Keratinocyte (primary cell): ENCODE data around the gene TUBB. TPM values are rescaled to one million over a fixed set of nuclear protein-coding genes. Genes with fewer than 3 reads are reported as not detected.

Experiments
- DNase-seq: peaks from one replicate; pipeline ENCODE4 v3.0.0-alpha.2; 2011; ENCODE audit warnings: low read depth, missing footprints, low spot score
- FAIRE-seq: peaks from 2 replicates; lab custom pipeline; 2011; peaks lifted over from hg19 to GRCh38; lab: Jason Lieb, UNC
- H2AFZ ChIP-seq: 2 replicates; pipeline ENCODE4 v1.6.0; 2012; ENCODE audit warnings: low read length, control low read depth, inconsistent platforms; ENCODE audit not compliant: control insufficient read depth
- H3K27ac ChIP-seq: 2 replicates; pipeline ENCODE4 v1.5.1; 2011; ENCODE audit warnings: low read length; ENCODE audit not compliant: control insufficient read depth, insufficient read depth
- H3K27me3 ChIP-seq: 3 replicates; pipeline ENCODE4 v1.6.0; 2011; ENCODE audit warnings: low read length; ENCODE audit not compliant: control insufficient read depth, insufficient read depth; ENCODE audit errors: extremely low read depth
- H3K36me3 ChIP-seq, 2 experiments: 2 replicates in 1 of 2; 3 replicates in 1 of 2; pipeline ENCODE4 v1.5.1; 2011; ENCODE audit warnings: low read length in 2 of 2, mild to moderate bottlenecking in 1 of 2; ENCODE audit not compliant: control insufficient read depth in 2 of 2, insufficient read depth in 2 of 2; ENCODE audit errors: extremely low read depth in 1 of 2
- H3K4me1 ChIP-seq: 3 replicates; pipeline ENCODE4 v1.5.1; 2011; ENCODE audit warnings: low read length; ENCODE audit not compliant: control insufficient read depth, insufficient read depth; ENCODE audit errors: extremely low read depth
- H3K4me2 ChIP-seq: 3 replicates; pipeline ENCODE4 v1.6.0; 2011; ENCODE audit warnings: low read depth, low read length; ENCODE audit not compliant: control insufficient read depth, insufficient read depth; ENCODE audit errors: extremely low read depth
- H3K4me3 ChIP-seq, 3 experiments: fragments of 200-600 bp in 1 of 3; sonication (generic) in 1 of 3; 2 replicates in 2 of 3; 3 replicates in 1 of 3; pipeline ENCODE4 v1.5.1; 2011 to 2016; ENCODE audit warnings: low read length in 3 of 3, mild to moderate bottlenecking in 3 of 3, control low read depth in 2 of 3, inconsistent platforms in 1 of 3, low read depth in 1 of 3, mixed read lengths in 1 of 3, mixed run types in 1 of 3, moderate library complexity in 1 of 3; ENCODE audit not compliant: control insufficient read depth in 2 of 3, insufficient read depth in 2 of 3; ENCODE audit errors: extremely low read depth in 1 of 3
- H3K79me2 ChIP-seq: 2 replicates; pipeline ENCODE4 v1.6.0; 2012; ENCODE audit warnings: low read length; ENCODE audit not compliant: control insufficient read depth, insufficient read depth
- H3K9ac ChIP-seq: 3 replicates; pipeline ENCODE4 v1.6.0; 2011; ENCODE audit warnings: low read length; ENCODE audit not compliant: control insufficient read depth, insufficient read depth; ENCODE audit errors: extremely low read depth
- H3K9me1 ChIP-seq: 3 replicates; pipeline ENCODE4 v1.6.0; 2011; ENCODE audit warnings: low read length; ENCODE audit not compliant: control insufficient read depth, insufficient read depth; ENCODE audit errors: extremely low read depth
- H3K9me3 ChIP-seq: 2 replicates; pipeline ENCODE4 v1.5.1; 2012; ENCODE audit warnings: low read depth, low read length; ENCODE audit not compliant: control insufficient read depth
- H4K20me1 ChIP-seq: 3 replicates; pipeline ENCODE4 v1.6.0; 2011; ENCODE audit warnings: low read length; ENCODE audit not compliant: control insufficient read depth, insufficient read depth; ENCODE audit errors: extremely low read depth
- EZH2 ChIP-seq: IDR thresholded peaks from one replicate; pipeline ENCODE4 v1.6.1; 2012; ENCODE audit warnings: inconsistent platforms, mild to moderate bottlenecking, low read length, moderate library complexity
- dilution Hi-C: fragments of 300-500 bp; cut with MboI; formaldehyde crosslinking; loops from one replicate; pipeline ENCODE4 v1.7.0; 2020; ENCODE audit warnings: low sequenced_read_pairs; ENCODE audit not compliant: extremely low pct_ligation_motif_present
- polyA plus RNA-seq, 5 experiments: library from polyadenylated mRNA; depleted of rRNA in 3 of 5; stranded (reverse) in 3 of 5; stranded (forward) in 1 of 5; unstranded in 1 of 5; fragments of >200 nt; gene quantifications; 1 replicate in 1 of 5; 2 replicates in 3 of 5; 3 replicates in 1 of 5; pipeline versions ENCODE4 v1.2.1 to v1.2.3, GENCODE V29; 2011 to 2012; ENCODE audit warnings: missing spikeins in 2 of 5, low read depth in 1 of 5, low replicate concordance in 1 of 5
- TF ChIP-seq, protein P1 (sequence below), 3 experiments: IDR thresholded peaks in 1 of 3; conservative IDR thresholded peaks in 1 of 3; optimal IDR thresholded peaks in 1 of 3; 2 replicates in 2 of 3; 3 replicates in 1 of 3; pipeline versions ENCODE3 to v1.5.1; 2011; ENCODE audit warnings: low read length in 3 of 3, mild to moderate bottlenecking in 3 of 3, moderate library complexity in 2 of 3, control low read depth in 1 of 3, inconsistent platforms in 1 of 3; ENCODE audit not compliant: insufficient read depth in 2 of 3; ENCODE audit errors: extremely low read depth in 1 of 3

Gene TUBB
- polyA plus RNA-seq, 1 donor (not counting 4 experiments of a cell fraction or from before 2014, with no cell fraction given), result 1,159 TPM

DNA sequence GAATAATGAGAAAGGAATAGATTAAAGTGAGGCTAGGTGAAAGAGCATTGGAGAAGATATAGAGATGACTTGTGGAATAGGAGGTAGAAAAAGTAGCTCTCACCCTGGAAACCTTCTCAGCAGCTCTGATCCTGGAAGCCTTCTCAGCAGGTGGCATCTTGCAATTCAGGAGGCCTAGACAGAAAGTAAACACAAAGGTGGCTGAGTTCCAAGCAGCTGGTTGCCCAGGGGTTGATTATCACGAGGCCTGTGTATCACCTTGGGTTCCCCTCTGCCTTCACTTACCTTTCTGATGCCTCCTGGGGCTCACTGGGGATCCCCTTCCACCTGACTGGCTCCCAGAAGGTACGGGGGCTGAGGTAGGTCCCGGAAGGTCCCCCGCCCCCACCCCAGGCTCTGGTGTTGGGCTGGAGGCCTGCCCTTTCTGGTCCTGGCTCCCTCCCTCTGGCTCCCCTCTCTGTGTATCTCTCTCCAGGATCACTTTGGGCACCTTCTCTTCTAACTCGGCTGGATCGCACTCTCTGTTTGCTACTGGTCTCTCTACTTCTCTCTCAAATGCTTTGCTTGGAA is 12.8 kb upstream of the TUBB start:
- H3K9me1 ChIP-seq, result no peaks in the 10 kb centered on the region
- no peak for DNase-seq
- TF ChIP-seq EZH2, result no peak
- TF ChIP-seq, protein P1, sequence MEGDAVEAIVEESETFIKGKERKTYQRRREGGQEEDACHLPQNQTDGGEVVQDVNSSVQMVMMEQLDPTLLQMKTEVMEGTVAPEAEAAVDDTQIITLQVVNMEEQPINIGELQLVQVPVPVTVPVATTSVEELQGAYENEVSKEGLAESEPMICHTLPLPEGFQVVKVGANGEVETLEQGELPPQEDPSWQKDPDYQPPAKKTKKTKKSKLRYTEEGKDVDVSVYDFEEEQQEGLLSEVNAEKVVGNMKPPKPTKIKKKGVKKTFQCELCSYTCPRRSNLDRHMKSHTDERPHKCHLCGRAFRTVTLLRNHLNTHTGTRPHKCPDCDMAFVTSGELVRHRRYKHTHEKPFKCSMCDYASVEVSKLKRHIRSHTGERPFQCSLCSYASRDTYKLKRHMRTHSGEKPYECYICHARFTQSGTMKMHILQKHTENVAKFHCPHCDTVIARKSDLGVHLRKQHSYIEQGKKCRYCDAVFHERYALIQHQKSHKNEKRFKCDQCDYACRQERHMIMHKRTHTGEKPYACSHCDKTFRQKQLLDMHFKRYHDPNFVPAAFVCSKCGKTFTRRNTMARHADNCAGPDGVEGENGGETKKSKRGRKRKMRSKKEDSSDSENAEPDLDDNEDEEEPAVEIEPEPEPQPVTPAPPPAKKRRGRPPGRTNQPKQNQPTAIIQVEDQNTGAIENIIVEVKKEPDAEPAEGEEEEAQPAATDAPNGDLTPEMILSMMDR (optimal IDR thresholded peaks at IDR 0.05 in 1 of 3, IDR thresholded peaks at IDR 0.05 in 1 of 3, conservative IDR thresholded peaks at IDR 0.05 in 1 of 3; ENCODE audit: extremely low read depth in 1 of 3, insufficient read depth in 2 of 3, low read length in 3 of 3), result no peak

DNA sequence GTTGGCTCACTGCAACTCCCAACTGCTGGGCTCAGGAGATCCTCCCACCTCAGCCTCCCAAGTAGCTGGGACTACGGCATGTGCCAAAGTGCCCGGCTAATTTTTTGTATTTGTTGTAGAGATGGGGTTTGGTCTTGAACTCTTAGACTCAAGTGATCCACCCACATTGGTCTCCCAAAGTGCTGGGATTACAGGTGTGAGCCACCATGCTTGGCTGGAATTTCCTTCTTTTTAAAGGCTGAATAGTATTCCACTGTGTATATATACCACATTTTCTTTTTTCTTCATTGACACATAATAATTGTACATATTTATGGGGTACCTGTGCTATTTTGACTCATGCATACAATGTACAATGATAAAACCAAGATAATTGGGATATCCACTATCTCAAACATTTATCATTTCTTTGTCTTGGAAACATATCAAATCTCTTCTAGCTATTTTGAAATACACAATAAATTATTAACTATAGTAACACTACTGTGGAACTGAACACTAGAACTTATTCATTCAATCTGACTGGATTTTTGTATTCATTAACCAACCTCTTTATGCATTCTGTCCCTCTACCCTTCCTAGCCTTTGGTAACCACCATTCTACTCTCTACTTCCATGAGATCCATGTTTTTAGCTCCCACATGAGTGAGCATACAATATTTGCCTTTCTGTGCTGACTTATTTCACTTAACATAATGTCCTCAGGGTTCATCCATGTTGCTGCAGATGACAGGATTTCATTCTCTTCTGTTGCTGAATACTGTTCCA is 10.9 kb upstream of the TUBB start:
- dilution Hi-C loops, result no loop called here

More for the DNA sequence above, 12.8 kb upstream of the TUBB start:
- Histone ChIP-seq H2AFZ (no peak overlapping the region), H3K27me3 (no peaks in the 10 kb centered on the region), H3K9ac (no peak overlapping the region), H3K4me1 (peaks cover 3% of the 10 kb centered on the region), H3K27ac (no peak overlapping the region), H3K9me3 (no peaks in the 10 kb centered on the region), H3K36me3 (peaks cover 10 to 19% of the 10 kb centered on the region in 2 experiments), H3K4me2 (no peak overlapping the region), H3K4me3 (no peak overlapping the region), H3K79me2 (no peaks in the 10 kb centered on the region), H4K20me1 (no peaks in the 10 kb centered on the region)
- dilution Hi-C loops, result no loop called here
- FAIRE-seq, result no peak

More for the DNA sequence above, 10.9 kb upstream of the TUBB start:
- Histone ChIP-seq H3K27ac (no peak overlapping the region), H4K20me1 (no peaks in the 10 kb centered on the region), H3K9me1 (no peaks in the 10 kb centered on the region), H2AFZ (no peak overlapping the region), H3K4me3 (no peak overlapping the region), H3K9me3 (no peaks in the 10 kb centered on the region), H3K4me2 (no peak overlapping the region), H3K36me3 (peaks cover 15 to 25% of the 10 kb centered on the region in 2 experiments), H3K27me3 (no peaks in the 10 kb centered on the region), H3K9ac (no peak overlapping the region), H3K79me2 (no peaks in the 10 kb centered on the region), H3K4me1 (peaks cover 11% of the 10 kb centered on the region)
- DNase-seq, result no peak
- TF ChIP-seq, protein P1 (optimal IDR thresholded peaks at IDR 0.05 in 1 of 3, IDR thresholded peaks at IDR 0.05 in 1 of 3, conservative IDR thresholded peaks at IDR 0.05 in 1 of 3; ENCODE audit: extremely low read depth in 1 of 3, insufficient read depth in 2 of 3, low read length in 3 of 3), result no peak
- no peak for TF ChIP-seq EZH2
- FAIRE-seq, result no peak
